ENCODE data around the gene CCDC184.

- TF ChIP-seq CTCF (IDR thresholded peaks at IDR 0.05) (no peak), TCF7L2 (IDR thresholded peaks at IDR 0.05; ENCODE audit: low read depth, low read length) (no peak)
Observed at GRCh38 chr12:48203192-48203591, 19.7 kb downstream of the CCDC184 start, which contains the start of gene OR10AD1.
